Hippocampal formation (tissue), 2 donors: Measurements from ENCODE around the gene AZU1.

Experiments
- DNase-seq, 2 donors: peaks; one replicate each; lab custom pipeline; 2025; lab: John Stamatoyannopoulos, UW

Gene AZU1

GRCh38 chr19:855566-856120 lies 28.0 kb downstream of the AZU1 start:
- DNase-seq = no peak

- no peak for DNase-seq
Measured at GRCh38 chr19:858284-858683, 30.6 kb downstream of the AZU1 start.

- no peak for DNase-seq
Measured at GRCh38 chr19:858868-859843, 31.5 kb downstream of the AZU1 start, which contains the start of gene CFD. TSS of gene CFD (plus strand) at chr19:859664. CDS start at chr19:859690, 26 bp downstream.

- no peak for DNase-seq
Measured at GRCh38 chr19:861141-861755, 33.6 kb downstream of the AZU1 start.

GRCh38 chr19:861756-862580 lies 34.3 kb downstream of the AZU1 start:
- no peak for DNase-seq

- DNase-seq = peak in 1 of 2 donors; percentile 24
Measured at GRCh38 chr19:862581-863314, 35.1 kb downstream of the AZU1 start.

- DNase-seq = no peak
Measured at GRCh38 chr19:863315-863620, 35.6 kb downstream of the AZU1 start.

GRCh38 chr19:866769-867300 lies 39.2 kb downstream of the AZU1 start:
- no peak for DNase-seq

- no peak for DNase-seq
Measured at GRCh38 chr19:867301-867793, 39.7 kb downstream of the AZU1 start.

GRCh38 chr19:867855-868457 lies 40.3 kb downstream of the AZU1 start:
- no peak for DNase-seq

GRCh38 chr19:868458-869244 lies 41.0 kb downstream of the AZU1 start:
- no peak for DNase-seq

- no peak for DNase-seq
Measured at GRCh38 chr19:869245-870177, 41.9 kb downstream of the AZU1 start.

GRCh38 chr19:870314-870713 lies 42.7 kb downstream of the AZU1 start:
- no peak for DNase-seq

- no peak for DNase-seq
Measured at GRCh38 chr19:870963-871401, 43.3 kb downstream of the AZU1 start.

GRCh38 chr19:871446-872265 lies 44.0 kb downstream of the AZU1 start:
- DNase-seq = peak in 1 of 2 donors; percentile 8

- no peak for DNase-seq
Measured at GRCh38 chr19:872266-872951, 44.8 kb downstream of the AZU1 start.

- no peak for DNase-seq
Measured at GRCh38 chr19:873084-873483, 45.4 kb downstream of the AZU1 start.
